SK-N-MC (cell line): ENCODE data around the gene RAB37.

Experiments used
- DNase-seq: peaks from one replicate; pipeline ENCODE4 v3.0.0-alpha.2; 2011; ENCODE audit warnings: low read depth, low spot score
- H3K27ac ChIP-seq: fragments of 200-600 bp; sonication (generic); 2 replicates; pipeline ENCODE4 v1.5.1; 2016; ENCODE audit warnings: mixed run types
- H3K36me3 ChIP-seq: fragments of 200-600 bp; sonication (generic); 2 replicates; pipeline ENCODE4 v1.6.1; 2017; ENCODE audit warnings: antibody characterized with exemption, low read length, mixed read lengths; ENCODE audit not compliant: insufficient read depth
- H3K4me3 ChIP-seq: fragments of 200-600 bp; sonication (generic); 2 replicates; pipeline ENCODE4 v1.5.1; 2016
- H3K9ac ChIP-seq: fragments of 200-600 bp; sonication (generic); 2 replicates; pipeline ENCODE4 v1.8.0; 2017; ENCODE audit warnings: mixed run types, mixed read lengths; ENCODE audit not compliant: insufficient read length
- H3K9me3 ChIP-seq: fragments of 200-600 bp; sonication (generic); 2 replicates; pipeline ENCODE4 v1.6.1; 2017; ENCODE audit warnings: low read depth, mild to moderate bottlenecking, antibody characterized with exemption, low read length, moderate library complexity, mixed read lengths
- EZH2 ChIP-seq: fragments of 200-600 bp; sonication (generic); IDR thresholded peaks from one replicate; pipeline ENCODE4 v1.6.1; 2017; ENCODE audit warnings: antibody characterized with exemption
- FOXP2 ChIP-seq: optimal IDR thresholded peaks from 2 replicates; pipeline ENCODE3; 2011; ENCODE audit warnings: mild to moderate bottlenecking, moderate library complexity; ENCODE audit not compliant: insufficient read depth; ENCODE audit errors: extremely low read length, control extremely low read depth
- POLR2AphosphoS5 ChIP-seq: IDR thresholded peaks from 2 replicates; pipeline ENCODE4 v1.6.1; 2012; ENCODE audit warnings: mild to moderate bottlenecking, low read depth, low read length, borderline replicate concordance

Gene RAB37

GRCh38 chr17:74739227-74739831 lies 2.3 kb downstream of the RAB37 start:
- Histone ChIP-seq H3K9me3 (no peaks in the 10 kb centered on the region), H3K9ac (no peak overlapping the region), H3K36me3 (no peaks in the 10 kb centered on the region), H3K4me3 (no peak overlapping the region), H3K27ac (no peak overlapping the region)
- DNase-seq, result no peak
- TF ChIP-seq FOXP2 (no peak), EZH2 (no peak), POLR2AphosphoS5 (no peak)

- Histone ChIP-seq H3K27ac (no peak overlapping the region), H3K9ac (no peak overlapping the region), H3K4me3 (no peak overlapping the region), H3K9me3 (no peaks in the 10 kb centered on the region), H3K36me3 (no peaks in the 10 kb centered on the region)
- TF ChIP-seq FOXP2, result no peak
- no peak for TF ChIP-seq POLR2AphosphoS5
- TF ChIP-seq EZH2, result no peak
- no peak for DNase-seq
These were observed 3.1 kb downstream of the RAB37 start for GRCh38 chr17:74740173-74740572.

- H3K27ac ChIP-seq, result no peak overlapping the region
- H3K36me3 ChIP-seq, result no peaks in the 10 kb centered on the region
- H3K4me3 ChIP-seq, result no peak overlapping the region
- no peak overlapping the region for H3K9ac ChIP-seq
- no peak for DNase-seq
- no peaks in the 10 kb centered on the region for H3K9me3 ChIP-seq
- no peak for TF ChIP-seq FOXP2
- TF ChIP-seq POLR2AphosphoS5, result no peak
- no peak for TF ChIP-seq EZH2
These were observed 3.8 kb downstream of the RAB37 start for GRCh38 chr17:74740641-74741387.

DNA sequence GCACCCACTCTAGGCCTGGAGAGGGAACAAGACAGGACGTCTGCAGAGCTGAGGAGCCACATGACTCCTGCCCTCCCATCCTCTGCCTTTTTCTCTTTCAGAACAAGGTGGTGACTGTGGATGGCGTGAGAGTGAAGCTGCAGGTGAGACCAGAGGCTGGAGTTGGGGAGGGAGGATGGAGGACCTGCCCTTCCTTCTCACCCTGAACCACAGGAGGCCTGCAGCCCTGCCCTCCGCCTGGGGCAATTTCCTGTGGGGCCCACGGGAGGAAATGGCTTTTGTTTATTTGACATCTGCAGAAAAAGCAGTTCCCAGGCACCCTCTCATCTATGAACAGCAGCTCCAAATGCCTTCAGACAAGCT lies 5.1 kb downstream of the RAB37 start:
- no peak for DNase-seq

GRCh38 chr17:74742978-74743545 lies 6.0 kb downstream of the RAB37 start:
- no peak overlapping the region for H3K9ac ChIP-seq
- no peak for TF ChIP-seq POLR2AphosphoS5
- no peak for TF ChIP-seq FOXP2
- TF ChIP-seq EZH2, result no peak
- no peak for DNase-seq
- H3K36me3 ChIP-seq, result no peaks in the 10 kb centered on the region
- H3K27ac ChIP-seq, result no peak overlapping the region
- no peak overlapping the region for H3K4me3 ChIP-seq
- no peaks in the 10 kb centered on the region for H3K9me3 ChIP-seq

More for the DNA sequence above, 5.1 kb downstream of the RAB37 start:
- no peak overlapping the region for H3K27ac ChIP-seq
- TF ChIP-seq POLR2AphosphoS5 (no peak), FOXP2 (no peak), EZH2 (no peak)
- no peaks in the 10 kb centered on the region for H3K36me3 ChIP-seq
- no peaks in the 10 kb centered on the region for H3K9me3 ChIP-seq
- no peak overlapping the region for H3K4me3 ChIP-seq
- no peak overlapping the region for H3K9ac ChIP-seq

DNA sequence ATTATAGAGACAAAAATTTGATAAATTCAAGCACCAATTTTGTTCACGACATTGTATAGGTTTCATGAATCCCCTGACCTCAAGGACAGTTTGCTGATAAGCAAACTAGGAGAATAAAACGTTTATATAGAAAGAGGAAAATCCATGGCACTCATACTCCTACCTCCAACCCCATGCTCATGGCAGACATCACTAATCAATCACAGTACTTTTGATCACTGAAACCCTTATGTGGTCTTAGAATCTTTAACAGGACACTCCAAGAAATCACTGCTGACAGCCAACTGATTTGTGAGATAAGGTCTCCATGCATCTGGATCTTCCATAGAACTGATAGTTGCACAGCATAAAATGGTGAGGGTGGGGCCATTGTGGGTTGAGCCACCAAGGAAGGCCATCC lies 6.7 kb downstream of the RAB37 start:
- no peak for DNase-seq
- H3K9me3 ChIP-seq, result no peaks in the 10 kb centered on the region
- H3K9ac ChIP-seq, result no peak overlapping the region
- H3K27ac ChIP-seq, result no peak overlapping the region
- no peaks in the 10 kb centered on the region for H3K36me3 ChIP-seq
- TF ChIP-seq EZH2 (no peak), FOXP2 (no peak), POLR2AphosphoS5 (no peak)
- H3K4me3 ChIP-seq, result no peak overlapping the region

DNA sequence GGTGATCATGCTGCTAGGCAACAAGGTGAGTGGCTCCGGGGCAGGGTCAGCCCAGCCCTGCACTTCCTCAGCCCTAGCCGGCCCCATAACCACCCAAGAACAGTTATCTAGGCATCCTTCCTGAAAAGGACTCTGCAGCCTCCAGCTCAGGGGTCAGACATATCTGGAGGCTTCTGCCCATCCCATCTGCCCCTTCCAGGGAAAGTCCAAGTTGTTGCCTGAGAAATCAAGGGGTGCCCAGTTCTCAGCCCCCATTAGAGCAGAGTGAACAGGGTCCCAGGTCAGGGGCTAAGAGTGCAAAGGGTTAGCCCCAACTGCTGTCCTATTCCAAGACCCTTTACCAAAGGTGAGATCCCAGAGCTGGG lies 7.3 kb downstream of the RAB37 start:
- no peaks in the 10 kb centered on the region for H3K36me3 ChIP-seq
- H3K9me3 ChIP-seq, result no peaks in the 10 kb centered on the region
- no peak overlapping the region for H3K27ac ChIP-seq
- no peak overlapping the region for H3K4me3 ChIP-seq
- H3K9ac ChIP-seq, result no peak overlapping the region
- TF ChIP-seq POLR2AphosphoS5, result no peak
- no peak for TF ChIP-seq EZH2
- TF ChIP-seq FOXP2, result no peak
- no peak for DNase-seq

- DNase-seq, result no peak
- no peak overlapping the region for H3K27ac ChIP-seq
- TF ChIP-seq FOXP2 (no peak), POLR2AphosphoS5 (no peak), EZH2 (no peak)
- no peak overlapping the region for H3K9ac ChIP-seq
- no peak overlapping the region for H3K4me3 ChIP-seq
- H3K36me3 ChIP-seq, result no peaks in the 10 kb centered on the region
- H3K9me3 ChIP-seq, result no peaks in the 10 kb centered on the region
These were observed 7.9 kb downstream of the RAB37 start for GRCh38 chr17:74744714-74745547.
